Measurements from ENCODE around the gene DNAAF5.
"Not testable (repeated sequence)": the region's sequence is repeated elsewhere in the genome, so short reads cannot be mapped to it uniquely, and the experiment has no call there.

Gene DNAAF5

DNA sequence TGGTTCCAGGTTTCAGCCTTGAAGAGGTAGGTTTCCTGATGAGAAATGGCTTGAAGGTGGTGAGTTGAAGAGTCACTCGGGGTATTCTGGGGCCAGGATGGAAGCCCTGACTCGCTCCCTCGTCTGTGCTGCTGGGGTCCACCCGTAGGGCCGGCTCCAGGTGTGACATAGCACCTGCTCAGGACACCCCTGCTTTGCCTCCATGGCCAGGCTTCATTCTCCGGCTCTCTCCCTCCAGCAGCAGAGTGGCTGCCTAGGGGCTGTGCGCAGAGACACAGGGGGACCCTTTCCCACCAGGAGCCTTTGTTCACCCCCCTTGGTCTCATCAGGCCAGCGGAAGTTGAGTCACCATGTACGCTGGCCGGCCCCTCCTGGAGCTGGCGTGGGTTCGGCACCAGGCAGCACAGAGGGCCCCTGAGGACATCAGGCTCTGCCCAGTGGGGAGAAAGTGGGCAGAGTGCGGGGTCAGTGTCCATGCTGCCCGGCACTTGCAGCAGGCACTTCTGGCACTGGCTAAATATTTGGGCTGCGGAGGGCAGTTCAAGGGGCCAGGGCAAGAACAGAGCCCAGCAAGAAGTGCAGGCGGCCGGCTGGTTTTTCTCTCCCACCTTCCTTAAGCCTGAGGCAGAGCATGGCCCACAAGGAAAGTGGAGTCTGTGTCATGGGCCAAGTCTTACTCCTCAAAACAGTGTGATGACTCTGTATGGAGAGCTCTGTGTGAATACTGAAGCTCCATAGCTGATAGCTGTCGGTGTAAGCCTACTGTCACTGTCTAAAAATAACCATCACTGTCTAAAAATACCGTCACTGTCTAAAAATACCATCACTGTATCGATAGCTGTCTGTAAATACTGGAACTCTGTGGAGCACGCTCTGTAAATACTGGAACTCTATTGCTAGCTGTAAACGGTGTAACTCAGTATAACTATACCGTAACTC is 4.3 kb downstream of the DNAAF5 start:
- FAIRE-seq = no peak

DNA sequence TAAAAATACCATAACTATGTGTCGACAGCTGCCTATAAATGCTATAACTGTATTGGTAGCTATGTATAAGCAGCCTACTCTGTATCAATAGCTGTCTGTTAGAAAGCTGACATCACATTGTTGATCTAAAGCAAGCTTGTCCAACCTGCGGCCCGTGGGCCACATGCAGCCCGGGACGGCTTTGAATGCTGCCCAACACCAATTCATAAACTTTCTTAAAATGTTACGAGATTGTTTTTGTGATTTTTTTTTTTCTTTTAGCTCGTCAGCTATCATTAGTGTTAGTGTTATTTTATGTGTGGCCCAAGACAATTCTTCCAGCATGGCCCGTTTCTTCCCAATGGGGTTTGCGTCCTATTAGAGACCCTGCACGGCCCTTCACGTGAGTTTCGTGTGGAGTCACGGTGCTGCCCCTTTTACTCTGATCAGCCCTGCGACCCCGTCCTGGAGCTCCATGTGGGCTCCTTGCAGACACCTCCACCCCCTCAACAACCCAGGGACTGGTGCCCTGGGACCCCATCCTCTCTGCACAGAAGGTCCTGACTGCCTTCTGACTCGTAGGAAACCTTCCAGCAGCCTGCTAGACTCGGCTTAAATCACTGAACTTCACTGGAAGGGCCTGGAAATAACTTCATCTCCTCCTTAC is 5.1 kb downstream of the DNAAF5 start:
- FAIRE-seq = no peak

DNA sequence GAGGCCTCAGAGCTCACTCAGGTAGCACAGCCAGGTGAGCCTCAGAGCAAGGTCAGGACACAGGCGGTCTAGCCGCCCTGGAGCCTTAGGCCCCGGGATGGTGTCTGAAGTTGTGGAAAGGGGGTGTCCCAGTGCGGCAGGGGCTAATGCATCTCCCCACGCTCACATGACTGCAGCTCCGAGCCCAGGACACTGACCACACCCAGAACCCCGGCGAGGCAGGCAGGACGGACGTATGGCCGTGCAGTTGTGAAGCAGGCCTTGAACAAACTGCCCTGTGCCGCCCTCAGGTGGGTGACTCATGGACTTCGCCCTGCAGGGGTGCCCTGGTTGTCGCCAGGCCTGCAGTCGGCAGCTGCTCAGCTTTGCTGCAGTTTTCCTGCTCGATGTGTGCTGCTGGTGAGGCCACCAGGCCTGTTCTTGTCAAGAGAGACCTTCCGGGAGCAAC is 5.6 kb downstream of the DNAAF5 start:
- FAIRE-seq = no peak

DNA sequence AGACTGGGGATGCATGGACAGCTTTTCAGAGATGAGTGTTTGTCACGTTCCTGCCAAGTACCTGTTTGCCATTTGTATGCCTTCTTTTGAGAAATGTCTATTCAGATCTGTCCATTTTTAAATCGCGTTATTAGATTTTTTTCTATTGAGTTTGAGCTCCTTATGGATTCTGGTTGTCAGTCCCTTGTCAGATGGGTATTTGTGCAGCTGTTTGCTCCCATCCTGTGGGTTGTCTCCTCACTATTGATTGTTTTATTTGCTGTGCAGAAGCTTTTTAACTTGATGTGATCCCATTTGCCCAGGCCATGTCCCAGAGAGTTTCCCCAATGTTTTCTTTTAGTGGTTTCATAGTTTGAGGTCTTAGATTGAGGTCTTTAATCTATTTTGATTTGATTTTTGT is 6.1 kb downstream of the DNAAF5 start:
- FAIRE-seq = no peak

DNA sequence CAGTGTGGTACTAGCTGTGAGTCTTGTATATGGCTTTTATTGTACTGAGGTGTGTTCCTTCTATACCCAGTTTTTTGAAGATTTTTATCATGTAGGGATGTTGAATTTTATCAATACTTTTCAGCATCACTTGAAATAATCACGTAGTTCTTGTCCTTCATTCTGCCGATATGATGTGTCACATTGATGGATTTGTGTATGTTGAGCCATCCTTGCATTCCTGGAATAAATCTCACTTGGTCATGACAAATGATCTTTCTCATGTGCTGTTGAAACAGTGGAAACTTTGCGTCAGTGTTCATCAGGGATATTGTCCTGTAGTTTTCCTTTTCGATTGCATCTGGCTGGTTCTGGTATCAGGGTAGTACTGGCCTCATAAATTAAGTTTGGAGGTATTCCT is 7.7 kb downstream of the DNAAF5 start:
- no peak for FAIRE-seq

DNA sequence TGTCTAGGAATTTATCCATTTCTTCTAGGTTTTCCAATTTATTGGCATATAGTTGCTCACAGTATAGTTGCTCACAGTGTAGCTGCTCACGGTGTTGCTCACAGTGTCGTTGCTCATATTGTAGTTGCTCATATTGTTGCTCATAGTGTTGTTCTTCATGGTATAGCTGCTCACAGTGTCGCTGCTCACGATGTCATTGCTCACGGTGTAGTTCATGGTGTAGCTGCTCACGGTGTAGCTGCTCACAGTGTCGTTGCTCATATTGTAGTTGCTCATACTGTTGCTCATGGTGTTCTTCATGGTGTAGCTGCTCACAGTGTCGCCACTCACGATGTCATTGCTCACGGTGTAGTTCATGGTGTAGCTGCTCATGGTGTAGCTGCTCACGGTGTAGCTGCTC is 8.3 kb downstream of the DNAAF5 start:
- FAIRE-seq = no peak

DNA sequence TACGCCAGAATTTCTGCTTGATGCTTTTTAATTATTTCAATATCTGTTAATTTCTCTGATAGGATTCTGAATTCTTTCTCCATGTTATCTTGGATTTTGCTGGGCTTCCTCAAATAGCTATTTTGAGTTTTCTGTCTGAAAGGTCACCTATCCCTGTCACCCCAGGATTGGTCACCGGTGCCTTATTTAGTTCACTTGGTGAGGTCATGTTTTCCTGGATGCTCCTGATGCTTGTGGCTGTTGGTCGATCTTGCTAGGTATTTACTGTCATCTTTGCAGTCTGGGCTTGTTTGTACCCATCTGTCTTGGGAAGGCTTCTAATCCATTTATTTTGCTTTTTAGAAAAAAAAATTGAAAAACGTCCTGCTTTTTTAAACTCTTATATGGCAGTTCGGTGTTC is 11.7 kb downstream of the DNAAF5 start:
- FAIRE-seq = no peak

DNA sequence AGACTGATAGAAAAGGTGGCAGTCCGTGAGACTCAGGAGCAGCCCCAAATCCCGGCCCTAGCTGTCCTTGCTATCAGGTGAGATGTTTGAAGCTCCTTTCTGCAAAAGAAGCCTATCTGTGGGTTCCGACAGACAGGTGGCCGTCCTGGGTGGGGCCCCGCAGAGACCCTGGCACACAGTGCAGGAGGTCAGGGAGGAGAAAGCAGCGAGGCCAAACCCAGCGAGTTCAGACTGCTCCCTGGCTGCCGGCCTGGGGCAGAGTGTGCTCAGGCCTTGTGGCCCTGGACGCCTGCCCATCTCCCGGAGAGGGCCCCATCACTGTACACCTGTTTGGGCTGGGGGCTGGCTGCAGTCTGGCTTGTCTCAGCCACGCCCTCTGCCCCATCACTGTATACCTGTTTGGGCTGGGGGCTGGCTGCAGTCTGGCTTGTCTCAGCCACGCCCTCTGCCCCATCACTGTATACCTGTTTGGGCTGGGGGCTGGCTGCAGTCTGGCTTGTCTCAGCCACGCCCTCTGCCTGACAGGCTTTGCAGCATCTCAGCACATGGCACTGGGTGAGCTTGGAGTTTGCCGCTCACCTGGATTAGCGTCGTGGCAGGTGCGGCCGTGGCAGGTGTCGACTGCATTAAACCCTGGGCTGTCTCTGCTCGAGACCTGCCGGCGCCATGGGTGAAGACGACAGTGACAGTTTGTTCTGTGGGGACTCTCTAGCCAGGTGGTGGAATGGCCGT is 12.4 kb downstream of the DNAAF5 start:
- FAIRE-seq = no peak

DNA sequence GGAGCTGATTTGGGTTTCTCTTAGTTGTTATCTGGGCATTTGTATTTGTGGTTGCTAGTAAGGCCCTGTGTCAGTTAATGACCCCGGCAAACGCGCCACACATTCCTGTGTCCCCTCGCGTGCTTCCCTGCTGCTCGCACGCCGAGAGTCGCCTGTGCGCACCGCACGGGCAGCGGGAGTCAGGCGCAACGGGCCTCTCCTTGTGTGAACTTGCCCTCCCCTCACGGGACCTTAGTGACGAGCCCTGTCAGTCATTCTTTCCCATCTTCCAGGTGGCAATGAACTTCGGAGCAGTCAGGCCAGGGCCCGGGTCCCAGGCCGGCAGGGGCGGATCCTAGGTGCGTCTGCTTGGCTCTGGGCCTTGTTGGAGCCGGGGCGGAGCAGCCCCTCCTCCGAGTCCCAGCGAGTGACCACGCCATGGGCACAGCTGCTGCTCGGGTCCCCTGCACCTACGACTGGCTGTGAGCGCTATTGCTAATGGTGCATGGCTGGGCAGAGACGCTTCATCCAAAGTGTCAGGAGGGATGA is 13.0 kb downstream of the DNAAF5 start:
- FAIRE-seq = no peak

DNA sequence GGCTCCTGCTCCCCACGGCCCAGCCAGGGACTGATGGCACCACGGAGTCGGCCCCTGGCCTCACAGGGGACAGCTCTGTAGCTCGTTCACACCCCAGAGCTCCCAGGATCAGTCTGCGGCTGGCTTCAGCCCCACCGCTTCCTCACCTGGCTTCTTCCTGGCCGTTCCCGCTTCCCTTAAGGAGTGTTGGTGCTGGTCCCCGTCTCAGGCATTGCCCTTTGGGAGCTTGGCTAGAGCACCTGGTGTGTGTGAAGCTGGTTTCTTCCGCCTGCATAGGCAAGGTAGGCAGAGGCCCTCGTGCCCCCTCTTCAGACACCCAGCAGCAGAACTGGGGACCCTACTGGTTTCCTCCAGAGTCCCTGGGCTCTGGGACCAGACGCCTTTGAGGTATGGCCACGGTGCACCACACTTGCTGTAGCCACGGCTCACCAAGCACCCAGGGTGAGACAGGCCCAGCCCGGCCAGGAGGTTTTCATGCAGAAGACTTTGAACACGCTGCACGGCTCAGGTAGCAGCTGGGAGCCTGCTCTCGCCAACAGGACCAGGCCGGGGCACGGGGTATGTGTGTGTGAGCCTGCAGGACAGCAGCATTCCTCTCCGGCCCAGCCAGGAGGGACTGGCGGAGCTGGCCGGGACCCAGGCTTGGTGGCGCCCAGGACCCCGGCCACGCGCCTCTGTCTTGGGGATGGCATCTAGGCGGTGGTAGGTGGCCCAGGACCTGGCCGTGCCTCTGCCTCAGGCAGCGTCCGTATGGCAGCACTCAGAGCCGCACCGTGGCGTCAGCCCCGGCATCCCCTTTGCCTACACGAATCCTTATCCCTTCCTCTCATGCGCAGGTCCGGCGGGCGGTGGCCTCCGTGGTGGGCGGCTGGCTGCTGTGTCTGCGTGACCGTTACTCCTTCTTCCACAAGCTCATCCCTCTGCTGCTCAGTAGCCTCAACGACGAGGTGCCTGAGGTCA is 13.8 kb downstream of the DNAAF5 start:
- no peak for FAIRE-seq

DNA sequence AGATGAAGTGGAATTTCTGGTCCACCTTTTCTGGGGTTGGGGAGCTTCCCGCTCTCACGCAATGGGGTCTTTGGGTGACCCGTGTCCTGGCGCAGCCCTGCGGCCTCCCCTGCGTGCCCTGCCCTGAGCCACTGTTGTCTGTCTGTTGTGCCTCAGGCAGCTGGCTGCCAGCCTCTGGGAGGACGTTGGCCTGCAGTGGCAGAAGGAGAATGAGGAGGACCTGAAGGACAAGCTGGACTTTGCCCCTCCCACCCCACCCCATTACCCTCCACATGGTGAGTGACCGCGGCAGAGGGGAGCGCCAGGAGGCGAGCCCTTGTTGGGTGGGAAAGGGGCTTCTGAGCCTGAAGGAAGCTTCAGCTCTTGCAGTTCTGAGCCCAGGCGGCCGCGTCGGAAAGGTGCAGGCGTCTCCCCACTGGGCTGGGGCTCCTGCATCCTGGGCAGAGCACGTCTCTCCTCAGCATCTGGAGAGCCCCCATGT is 14.7 kb downstream of the DNAAF5 start:
- FAIRE-seq = no peak

DNA sequence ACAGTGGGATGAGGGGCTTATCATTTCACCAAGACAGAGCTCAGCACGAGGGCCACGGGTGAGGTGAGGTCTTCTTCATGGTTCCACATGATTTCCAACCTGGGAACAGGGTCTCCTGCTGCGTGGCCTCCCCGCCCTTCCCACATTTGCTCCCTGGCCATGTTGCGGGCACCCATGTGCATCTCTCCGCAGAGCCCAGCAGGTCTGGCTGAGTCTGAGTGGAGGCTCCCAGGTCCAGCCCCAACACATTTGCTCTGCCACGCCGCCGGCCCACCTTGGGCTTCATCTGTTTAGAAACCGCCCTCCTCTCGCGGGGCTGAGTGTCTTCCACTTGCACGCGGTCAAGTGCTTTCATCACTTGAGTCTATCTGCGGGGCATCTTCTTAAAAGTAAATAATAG is 15.4 kb downstream of the DNAAF5 start:
- no peak for FAIRE-seq

DNA sequence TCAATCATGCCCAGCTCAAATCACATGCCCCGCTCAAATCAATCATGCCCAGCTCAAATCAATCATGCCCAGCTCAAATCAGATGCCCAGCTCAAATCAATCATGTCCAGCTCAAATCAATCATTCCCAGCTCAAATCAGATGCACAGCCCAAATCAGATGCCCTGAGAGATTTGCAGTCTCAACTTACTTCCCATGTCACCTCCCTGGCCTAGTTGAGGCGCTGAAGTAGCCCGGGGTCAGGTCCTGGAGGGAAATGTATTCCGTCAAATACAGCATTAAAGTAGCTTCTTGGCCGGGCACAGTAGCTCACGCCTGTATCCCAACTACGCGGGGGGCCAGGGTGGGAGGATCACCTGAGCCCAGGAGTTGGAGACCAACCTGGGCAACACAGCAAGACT is 16.3 kb downstream of the DNAAF5 start:
- no peak for FAIRE-seq

DNA sequence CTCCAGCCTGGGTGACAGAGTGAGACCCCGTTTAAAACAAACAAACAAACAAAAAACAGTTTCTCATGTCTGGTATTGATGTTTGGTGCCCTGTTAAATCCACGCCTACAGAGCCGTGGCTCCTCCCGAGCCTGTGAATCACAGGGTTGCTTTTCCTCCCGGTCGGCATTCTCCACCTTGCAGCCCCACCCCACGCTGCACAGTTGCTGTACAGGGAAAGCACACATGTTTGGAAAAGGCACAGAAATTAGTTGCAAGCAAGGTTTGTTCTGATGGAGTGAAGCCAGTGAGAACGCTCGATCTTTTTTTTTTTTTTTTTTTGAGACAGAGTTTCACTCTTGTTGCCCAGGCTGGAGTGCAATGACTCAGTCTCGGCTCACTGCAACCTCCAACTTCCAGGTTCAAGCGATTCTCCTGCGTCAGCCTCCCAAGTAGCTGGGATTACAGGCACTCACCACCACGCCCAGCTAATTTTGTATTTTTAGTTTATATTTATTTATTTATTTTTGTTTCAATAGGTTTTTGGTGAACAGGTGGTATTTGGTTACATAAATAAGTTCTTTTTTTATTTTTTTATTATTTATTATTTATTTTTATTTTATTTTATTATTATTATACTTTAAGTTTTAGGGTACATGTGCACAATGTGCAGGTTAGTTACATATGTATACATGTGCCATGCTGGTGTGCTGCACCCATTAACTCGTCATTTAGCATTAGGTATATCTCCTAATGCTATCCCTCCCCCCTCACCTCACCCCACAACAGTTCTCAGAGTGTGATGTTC is 17.0 kb downstream of the DNAAF5 start:
- FAIRE-seq = peak; percentile 15

DNA sequence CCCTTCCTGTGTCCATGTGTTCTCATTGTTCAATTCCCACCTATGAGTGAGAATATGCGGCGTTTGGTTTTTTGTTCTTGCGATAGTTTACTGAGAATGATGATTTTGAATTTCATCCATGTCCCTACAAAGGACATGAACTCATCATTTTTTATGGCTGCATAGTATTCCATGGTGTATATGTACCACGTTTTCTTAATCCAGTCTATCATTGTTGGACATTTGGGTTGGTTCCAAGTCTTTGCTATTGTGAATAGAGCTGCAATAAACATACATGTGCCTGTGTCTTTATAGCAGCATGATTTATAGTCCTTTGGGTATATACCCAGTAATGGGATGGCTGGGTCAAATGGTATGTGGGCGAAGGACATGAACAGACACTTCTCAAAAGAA is 17.6 kb downstream of the DNAAF5 start:
- not testable (repeated sequence) for FAIRE-seq

DNA sequence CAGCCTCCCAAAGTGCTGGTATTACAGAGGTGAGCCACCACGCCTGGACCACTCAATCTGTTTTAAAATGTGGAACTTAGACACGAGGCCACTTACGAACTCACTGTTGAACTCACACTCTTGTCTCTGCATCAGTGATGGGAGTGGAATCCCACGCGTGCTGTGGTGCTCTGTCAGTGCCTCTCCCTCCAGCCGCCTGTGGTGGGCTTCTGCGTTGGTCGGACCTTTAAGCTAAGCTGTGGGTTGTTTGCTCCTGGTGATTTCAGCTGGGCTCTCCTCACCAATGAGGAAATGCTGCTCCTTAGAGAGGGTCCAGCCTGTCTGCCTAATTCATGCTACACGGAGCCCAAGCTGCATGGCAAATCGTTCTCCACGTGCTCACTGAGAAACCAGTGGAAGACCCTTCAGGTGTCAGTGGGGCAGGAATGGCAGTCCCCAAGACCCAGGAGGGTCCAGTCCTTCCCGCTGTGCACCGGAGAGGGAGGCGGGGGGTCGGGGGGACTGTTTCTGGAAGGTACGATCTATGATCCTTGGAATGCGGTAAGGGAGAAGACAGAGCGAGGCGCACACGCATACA is 18.4 kb downstream of the DNAAF5 start:
- FAIRE-seq = no peak

DNA sequence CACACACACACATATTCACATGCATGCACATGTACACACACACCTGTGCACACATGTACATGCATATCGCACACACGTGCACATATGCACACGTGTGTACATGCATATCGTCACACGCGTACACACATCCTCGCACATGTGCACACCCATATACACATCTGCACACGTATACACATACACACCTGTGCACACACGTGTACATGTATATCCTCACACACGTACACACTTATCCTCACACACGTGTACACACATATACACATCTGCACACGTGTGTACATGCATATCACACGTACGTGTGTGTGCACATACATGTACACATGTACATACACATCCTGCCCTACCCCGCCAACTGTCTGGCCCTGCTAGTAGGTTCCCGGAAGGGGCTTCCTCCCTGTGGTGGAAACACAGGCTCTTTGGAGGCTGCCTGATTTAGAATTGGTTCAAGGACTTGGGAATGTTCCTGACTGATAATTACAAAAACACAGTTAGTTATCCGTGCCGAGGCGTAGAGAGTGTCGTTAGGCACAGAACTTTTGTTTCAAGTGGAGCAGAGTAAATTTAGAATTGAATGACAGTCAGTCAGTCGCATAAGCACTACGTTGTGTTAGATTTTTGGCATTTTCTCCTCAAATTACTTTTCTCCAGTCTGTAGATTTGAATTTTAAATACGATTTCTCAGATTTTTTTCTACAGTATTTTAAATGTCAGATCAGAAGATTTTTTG is 19.1 kb downstream of the DNAAF5 start:
- FAIRE-seq = no peak

DNA sequence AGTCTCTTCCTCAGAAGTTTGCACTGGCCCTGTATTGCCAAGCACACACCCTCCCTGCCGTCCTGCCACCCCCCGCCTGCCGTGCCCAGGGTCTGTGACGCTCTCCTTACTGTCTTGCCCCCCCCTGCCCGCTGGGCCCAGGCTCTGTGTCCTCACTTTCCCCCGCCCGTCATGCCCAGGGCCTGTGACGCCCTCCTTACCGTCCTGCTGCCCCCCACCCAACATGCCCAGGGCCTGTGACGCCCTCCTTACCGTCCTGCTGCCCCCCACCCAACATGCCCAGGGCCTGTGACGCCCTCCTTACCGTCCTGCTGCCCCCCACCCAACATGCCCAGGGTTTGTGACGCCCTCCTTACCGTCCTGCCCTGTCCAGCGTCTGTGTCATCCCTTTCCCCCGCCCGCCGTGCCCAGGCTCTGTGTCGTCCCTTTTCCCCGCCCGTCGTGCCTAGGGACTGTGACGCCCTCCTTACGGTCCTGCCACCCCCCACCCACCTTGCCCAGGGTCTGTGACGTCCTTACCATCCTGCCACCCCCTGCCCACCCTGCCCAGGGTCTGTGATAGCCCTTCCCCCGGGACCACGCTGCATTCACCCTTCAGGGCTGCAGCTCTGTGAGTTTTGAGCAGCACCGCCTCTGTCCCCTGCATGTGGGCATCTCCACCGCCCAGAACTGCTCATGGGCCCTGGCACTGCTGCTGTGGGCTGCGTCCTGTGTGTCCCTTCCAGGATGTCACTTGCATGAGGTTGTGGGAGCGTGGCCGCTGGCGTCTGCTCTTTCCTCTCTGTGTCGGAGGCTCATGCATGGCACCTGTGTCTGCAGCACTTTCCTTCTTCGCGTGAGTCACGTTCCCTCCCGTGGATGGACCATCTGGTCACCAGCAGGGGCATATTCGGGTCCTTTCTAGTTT is 19.9 kb downstream of the DNAAF5 start:
- no peak for FAIRE-seq

DNA sequence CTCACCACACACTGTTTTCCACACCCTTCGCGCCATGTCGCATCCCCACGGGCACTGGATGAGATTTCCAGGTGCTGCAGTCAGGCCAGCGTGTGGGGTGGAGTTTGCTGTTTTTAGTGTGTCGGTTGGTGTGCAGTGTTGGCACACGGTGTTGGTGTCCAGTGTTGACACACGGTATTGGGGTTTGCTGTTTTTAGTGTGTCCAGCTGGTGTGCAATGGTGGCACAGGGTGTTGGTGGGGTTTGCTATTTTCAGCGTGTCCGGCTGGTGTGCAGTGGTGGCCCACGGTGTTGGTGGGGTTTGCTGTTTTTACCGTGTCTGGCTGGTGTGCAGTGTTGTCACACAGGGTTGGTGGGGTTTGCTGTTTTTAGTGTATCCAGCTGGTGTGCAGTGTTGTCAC is 20.7 kb downstream of the DNAAF5 start:
- FAIRE-seq = no peak
